K562 (cell line): ENCODE results near the gene FAF2. TPM values are rescaled to one million over a fixed set of nuclear protein-coding genes. Genes with fewer than 3 reads are reported as not detected.

Experiments used
- ZNF175 ChIP-seq: fragments of 200-800 bp; sonication (Bioruptor generic); IDR thresholded peaks from 2 replicates; pipeline ENCODE4 v1.6.1; 2016; ENCODE audit warnings: low read depth, mild to moderate bottlenecking, missing genetic modification characterization, missing compliant biosample characterization
- ZNF589 ChIP-seq: fragments of 200-800 bp; sonication (Bioruptor generic); IDR thresholded peaks from 2 replicates; pipeline ENCODE4 v1.6.1; 2016; ENCODE audit warnings: low read depth, missing genetic modification characterization, missing compliant biosample characterization
- ZNF75A ChIP-seq: fragments of 450-650 bp; formaldehyde crosslinking; IDR thresholded peaks from 2 replicates; pipeline ENCODE4 v1.4.0; 2020; ENCODE audit warnings: mild to moderate bottlenecking
- polyA plus RNA-seq, 8 experiments: library from polyadenylated mRNA; depleted of rRNA in 4 of 8; stranded (reverse) in 5 of 8; unstranded in 3 of 8; fragments of >200 nt; fragmentation: Nextera tagmentation in 2 of 8; fragmentation: Illumina TruSeq in 1 of 8; extraction: Ambion mirVana in 2 of 8; extraction: Trizol in 1 of 8; gene quantifications; 2 replicates each; pipeline versions ENCODE4 v1.2.1 to v1.2.3, GENCODE V29; 2011 to 2014; ENCODE audit warnings: inconsistent platforms in 1 of 8, missing spikeins in 1 of 8
- total RNA-seq, 7 experiments: library from RNA; depleted of rRNA in 6 of 7; stranded (reverse); fragments of >200 nt in 6 of 7; fragmentation: Illumina TruSeq in 2 of 7; extraction: Trizol in 2 of 7; gene quantifications; 2 replicates each; pipeline versions ENCODE4 v1.2.1 to v1.2.3, GENCODE V29; 2011 to 2021; ENCODE audit warnings: low replicate concordance in 1 of 7
- TF ChIP-seq, protein P1 (sequence below): fragments of 450-650 bp; IDR thresholded peaks from 2 replicates; pipeline ENCODE4 v1.6.1; 2016; ENCODE audit warnings: mild to moderate bottlenecking, moderate library complexity

The FAF2 gene
- total and polyA plus RNA-seq, 9 of the 15 experiments (the other 6 are each of a cell fraction or from before 2014, with no cell fraction given) = 25.0 to 44.6 (median 36.1) TPM

- TF ChIP-seq, protein P1, sequence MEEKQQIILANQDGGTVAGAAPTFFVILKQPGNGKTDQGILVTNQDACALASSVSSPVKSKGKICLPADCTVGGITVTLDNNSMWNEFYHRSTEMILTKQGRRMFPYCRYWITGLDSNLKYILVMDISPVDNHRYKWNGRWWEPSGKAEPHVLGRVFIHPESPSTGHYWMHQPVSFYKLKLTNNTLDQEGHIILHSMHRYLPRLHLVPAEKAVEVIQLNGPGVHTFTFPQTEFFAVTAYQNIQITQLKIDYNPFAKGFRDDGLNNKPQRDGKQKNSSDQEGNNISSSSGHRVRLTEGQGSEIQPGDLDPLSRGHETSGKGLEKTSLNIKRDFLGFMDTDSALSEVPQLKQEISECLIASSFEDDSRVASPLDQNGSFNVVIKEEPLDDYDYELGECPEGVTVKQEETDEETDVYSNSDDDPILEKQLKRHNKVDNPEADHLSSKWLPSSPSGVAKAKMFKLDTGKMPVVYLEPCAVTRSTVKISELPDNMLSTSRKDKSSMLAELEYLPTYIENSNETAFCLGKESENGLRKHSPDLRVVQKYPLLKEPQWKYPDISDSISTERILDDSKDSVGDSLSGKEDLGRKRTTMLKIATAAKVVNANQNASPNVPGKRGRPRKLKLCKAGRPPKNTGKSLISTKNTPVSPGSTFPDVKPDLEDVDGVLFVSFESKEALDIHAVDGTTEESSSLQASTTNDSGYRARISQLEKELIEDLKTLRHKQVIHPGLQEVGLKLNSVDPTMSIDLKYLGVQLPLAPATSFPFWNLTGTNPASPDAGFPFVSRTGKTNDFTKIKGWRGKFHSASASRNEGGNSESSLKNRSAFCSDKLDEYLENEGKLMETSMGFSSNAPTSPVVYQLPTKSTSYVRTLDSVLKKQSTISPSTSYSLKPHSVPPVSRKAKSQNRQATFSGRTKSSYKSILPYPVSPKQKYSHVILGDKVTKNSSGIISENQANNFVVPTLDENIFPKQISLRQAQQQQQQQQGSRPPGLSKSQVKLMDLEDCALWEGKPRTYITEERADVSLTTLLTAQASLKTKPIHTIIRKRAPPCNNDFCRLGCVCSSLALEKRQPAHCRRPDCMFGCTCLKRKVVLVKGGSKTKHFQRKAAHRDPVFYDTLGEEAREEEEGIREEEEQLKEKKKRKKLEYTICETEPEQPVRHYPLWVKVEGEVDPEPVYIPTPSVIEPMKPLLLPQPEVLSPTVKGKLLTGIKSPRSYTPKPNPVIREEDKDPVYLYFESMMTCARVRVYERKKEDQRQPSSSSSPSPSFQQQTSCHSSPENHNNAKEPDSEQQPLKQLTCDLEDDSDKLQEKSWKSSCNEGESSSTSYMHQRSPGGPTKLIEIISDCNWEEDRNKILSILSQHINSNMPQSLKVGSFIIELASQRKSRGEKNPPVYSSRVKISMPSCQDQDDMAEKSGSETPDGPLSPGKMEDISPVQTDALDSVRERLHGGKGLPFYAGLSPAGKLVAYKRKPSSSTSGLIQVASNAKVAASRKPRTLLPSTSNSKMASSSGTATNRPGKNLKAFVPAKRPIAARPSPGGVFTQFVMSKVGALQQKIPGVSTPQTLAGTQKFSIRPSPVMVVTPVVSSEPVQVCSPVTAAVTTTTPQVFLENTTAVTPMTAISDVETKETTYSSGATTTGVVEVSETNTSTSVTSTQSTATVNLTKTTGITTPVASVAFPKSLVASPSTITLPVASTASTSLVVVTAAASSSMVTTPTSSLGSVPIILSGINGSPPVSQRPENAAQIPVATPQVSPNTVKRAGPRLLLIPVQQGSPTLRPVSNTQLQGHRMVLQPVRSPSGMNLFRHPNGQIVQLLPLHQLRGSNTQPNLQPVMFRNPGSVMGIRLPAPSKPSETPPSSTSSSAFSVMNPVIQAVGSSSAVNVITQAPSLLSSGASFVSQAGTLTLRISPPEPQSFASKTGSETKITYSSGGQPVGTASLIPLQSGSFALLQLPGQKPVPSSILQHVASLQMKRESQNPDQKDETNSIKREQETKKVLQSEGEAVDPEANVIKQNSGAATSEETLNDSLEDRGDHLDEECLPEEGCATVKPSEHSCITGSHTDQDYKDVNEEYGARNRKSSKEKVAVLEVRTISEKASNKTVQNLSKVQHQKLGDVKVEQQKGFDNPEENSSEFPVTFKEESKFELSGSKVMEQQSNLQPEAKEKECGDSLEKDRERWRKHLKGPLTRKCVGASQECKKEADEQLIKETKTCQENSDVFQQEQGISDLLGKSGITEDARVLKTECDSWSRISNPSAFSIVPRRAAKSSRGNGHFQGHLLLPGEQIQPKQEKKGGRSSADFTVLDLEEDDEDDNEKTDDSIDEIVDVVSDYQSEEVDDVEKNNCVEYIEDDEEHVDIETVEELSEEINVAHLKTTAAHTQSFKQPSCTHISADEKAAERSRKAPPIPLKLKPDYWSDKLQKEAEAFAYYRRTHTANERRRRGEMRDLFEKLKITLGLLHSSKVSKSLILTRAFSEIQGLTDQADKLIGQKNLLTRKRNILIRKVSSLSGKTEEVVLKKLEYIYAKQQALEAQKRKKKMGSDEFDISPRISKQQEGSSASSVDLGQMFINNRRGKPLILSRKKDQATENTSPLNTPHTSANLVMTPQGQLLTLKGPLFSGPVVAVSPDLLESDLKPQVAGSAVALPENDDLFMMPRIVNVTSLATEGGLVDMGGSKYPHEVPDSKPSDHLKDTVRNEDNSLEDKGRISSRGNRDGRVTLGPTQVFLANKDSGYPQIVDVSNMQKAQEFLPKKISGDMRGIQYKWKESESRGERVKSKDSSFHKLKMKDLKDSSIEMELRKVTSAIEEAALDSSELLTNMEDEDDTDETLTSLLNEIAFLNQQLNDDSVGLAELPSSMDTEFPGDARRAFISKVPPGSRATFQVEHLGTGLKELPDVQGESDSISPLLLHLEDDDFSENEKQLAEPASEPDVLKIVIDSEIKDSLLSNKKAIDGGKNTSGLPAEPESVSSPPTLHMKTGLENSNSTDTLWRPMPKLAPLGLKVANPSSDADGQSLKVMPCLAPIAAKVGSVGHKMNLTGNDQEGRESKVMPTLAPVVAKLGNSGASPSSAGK = peak; percentile 82
- TF ChIP-seq ZNF589 (CRISPR knock-in tag) (no peak), ZNF175 (CRISPR knock-in tag) (0 out of 2 replicates have a peak, but pooled peaks have one; percentile 31), ZNF75A (CRISPR knock-in tag) (no peak)
Measured at GRCh38 chr5:176446884-176447590, 1.1 kb upstream of the FAF2 start (continued).
